ENCODE results near the gene EIF3M.
"Not testable (repeated sequence)": the region's sequence is repeated elsewhere in the genome, so short reads cannot be mapped to it uniquely, and the experiment has no call there.

EIF3M gene

DNA sequence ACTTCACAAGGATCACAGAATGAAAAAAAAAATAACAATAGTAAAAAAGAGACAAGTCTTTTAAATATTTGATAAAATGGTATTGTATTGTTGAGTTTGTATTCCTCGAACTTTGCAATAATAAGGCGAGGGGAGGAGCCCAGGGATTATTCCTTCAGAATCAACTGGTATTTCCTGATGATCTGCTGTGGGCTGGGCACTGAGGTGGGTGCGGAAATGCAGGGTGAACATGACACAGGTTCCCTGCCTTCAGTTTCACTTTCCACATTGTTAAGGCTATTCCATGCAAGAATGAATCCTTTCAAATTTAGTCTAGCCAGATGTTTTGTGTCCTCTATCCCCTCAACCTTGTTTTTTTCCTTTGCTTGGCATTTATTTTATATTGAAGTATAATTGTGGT, 2.1 kb upstream of the EIF3M start:
- CTCF ChIA-PET, result no interaction called here

DNA sequence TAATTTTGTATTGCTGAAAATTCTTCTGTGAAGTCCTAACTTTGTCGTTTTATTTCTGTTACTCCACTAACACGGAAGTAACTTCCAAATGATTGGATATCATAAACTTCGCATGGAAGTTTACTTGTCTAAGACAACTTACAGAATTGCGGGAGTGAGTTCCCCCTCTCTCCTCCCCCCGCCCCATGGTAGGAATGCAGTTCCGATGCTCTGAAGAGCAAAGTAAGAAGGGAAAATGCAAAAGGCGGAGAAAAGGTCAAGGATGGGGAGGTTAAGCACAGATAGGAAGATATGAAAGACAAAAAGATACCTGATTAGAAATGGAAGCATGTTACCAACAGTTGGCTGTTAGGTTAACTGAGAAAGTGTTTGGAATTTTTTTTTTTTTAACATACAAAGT, 1.3 kb downstream of the EIF3M start:
- ChIA-PET CTCF (no interaction called here), POLR2A (no interaction called here)
- TF ChIP-seq, protein P1, sequence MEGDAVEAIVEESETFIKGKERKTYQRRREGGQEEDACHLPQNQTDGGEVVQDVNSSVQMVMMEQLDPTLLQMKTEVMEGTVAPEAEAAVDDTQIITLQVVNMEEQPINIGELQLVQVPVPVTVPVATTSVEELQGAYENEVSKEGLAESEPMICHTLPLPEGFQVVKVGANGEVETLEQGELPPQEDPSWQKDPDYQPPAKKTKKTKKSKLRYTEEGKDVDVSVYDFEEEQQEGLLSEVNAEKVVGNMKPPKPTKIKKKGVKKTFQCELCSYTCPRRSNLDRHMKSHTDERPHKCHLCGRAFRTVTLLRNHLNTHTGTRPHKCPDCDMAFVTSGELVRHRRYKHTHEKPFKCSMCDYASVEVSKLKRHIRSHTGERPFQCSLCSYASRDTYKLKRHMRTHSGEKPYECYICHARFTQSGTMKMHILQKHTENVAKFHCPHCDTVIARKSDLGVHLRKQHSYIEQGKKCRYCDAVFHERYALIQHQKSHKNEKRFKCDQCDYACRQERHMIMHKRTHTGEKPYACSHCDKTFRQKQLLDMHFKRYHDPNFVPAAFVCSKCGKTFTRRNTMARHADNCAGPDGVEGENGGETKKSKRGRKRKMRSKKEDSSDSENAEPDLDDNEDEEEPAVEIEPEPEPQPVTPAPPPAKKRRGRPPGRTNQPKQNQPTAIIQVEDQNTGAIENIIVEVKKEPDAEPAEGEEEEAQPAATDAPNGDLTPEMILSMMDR (IDR thresholded peaks at IDR 0.05; ENCODE audit: insufficient read depth, low read length, missing control alignments), result no peak

More for the DNA sequence above, 2.1 kb upstream of the EIF3M start:
- POLR2A ChIA-PET, result no interaction called here
- H3K4me3 ChIP-seq (ENCODE audit: low read depth, low read length), result no peak overlapping the region
- no peak for DNase-seq (ENCODE audit: low read depth, low spot score)
- TF ChIP-seq, protein P1 (IDR thresholded peaks at IDR 0.05; ENCODE audit: insufficient read depth, low read length, missing control alignments), result no peak

DNA sequence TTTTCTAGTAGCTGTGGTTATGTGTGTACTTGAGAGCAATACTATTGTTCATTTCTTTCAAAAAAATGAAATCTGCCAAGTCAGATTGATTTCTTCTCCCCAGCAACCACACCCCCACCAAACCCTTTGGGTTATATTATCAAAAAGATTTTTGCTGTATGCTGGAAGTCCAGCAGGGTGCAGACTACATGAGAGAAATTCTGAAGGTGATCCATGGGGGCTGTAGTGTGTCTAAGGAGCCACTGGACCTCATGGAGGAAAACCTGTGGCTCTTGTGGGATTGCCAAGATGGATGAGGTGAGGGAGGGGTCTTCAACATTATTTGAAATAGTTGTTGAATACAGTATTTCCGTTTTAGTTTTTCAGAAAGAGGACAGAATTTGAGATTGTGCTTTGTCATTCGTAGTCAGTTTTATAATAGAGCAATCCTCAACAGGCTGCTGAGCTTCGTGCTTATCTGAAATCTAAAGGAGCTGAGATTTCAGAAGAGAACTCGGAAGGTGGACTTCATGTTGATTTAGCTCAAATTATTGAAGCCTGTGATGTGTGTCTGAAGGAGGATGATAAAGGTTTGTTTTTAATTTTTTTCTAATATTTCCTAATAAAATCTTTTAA, 3.1 kb downstream of the EIF3M start:
- no peak overlapping the region for H3K4me3 ChIP-seq (ENCODE audit: low read depth, low read length)
- no peak for DNase-seq (ENCODE audit: low read depth, low spot score)
- POLR2A ChIA-PET, result no interaction called here
- CTCF ChIA-PET, result interaction anchor here (0.6 to 2.1 kb wide), 2 partner anchors 9 to 11 kb away, joined by 4 to 7 read pairs; no protein-coding TSS in a partner anchor
- TF ChIP-seq, protein P1 (IDR thresholded peaks at IDR 0.05; ENCODE audit: insufficient read depth, low read length, missing control alignments), result no peak

More for the DNA sequence above, 1.3 kb downstream of the EIF3M start:
- no peak for DNase-seq (ENCODE audit: low read depth, low spot score)
- peak overlapping the region; percentile 85 for H3K4me3 ChIP-seq (ENCODE audit: low read depth, low read length)

DNA sequence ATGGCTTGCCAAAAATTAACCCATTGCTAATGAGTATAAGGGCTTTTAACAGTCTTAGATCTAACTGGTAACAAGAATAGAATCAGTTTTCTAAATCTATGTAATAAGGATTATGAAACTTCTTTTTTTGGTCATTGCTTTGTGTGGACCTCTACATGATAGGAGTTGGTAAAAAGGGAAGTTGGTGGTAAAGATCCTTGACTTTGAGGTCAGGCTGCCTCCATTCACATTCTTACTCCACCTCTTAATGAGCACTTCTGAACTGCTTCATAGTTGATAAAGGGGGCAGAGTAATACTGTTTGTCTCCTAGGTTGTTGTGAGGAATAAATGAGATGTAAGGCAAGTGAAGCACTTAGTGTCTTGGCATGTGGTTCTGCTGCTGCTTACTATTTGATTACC, 10.6 kb downstream of the EIF3M start:
- no peak for DNase-seq (ENCODE audit: low read depth, low spot score)
- TF ChIP-seq, protein P1 (IDR thresholded peaks at IDR 0.05; ENCODE audit: insufficient read depth, low read length, missing control alignments), result no peak
- no peak overlapping the region for H3K4me3 ChIP-seq (ENCODE audit: low read depth, low read length)
- ChIA-PET POLR2A (no interaction called here), CTCF (interaction anchor here (1.2 kb wide), 1 partner anchor 13 kb away, joined by 3 read pairs; no protein-coding TSS in a partner anchor)

DNA sequence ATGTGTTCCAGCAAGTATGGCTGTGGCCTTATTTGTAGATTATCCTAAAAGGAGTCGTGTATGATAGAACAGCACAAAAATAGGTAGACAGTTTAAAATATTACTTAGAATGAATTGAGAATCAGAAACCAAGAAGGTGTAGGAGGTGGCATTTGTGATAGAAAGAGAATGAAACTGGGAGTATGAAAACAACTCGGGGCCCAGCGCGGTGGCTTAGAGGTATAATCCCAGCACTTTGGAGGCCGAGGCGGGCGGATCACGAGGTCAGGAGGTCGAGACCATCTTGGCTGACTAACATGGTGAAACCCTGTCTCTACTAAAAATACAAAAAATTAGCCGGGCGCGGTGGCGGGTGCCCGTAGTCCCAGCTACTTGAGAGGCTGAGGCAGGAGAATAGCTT, 12.5 kb downstream of the EIF3M start:
- CTCF ChIA-PET, result interaction anchor here (1.1 kb wide), 1 partner anchor 10 kb away, joined by 4 read pairs; no protein-coding TSS in a partner anchor
- POLR2A ChIA-PET, result not testable (repeated sequence)

DNA sequence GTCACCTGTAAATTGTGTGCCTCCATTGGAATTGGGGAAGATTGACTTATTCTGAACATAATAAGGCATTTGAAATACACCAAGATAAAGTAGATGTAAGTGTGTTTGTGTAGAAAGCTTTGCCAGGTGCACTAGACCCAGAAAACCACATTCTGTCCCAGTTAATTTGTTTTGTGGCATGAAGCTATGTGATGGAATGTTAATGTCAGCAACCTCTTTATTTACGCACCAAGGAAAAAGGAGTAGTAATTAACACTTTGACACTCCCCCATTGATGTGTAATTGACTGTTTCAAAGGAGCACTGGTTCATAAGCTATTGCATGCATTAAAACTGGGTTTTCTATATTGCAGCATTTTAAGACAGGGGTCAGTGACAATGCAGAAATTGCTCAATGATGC, 14.3 kb downstream of the EIF3M start:
- H3K4me3 ChIP-seq (ENCODE audit: low read depth, low read length), result no peak overlapping the region
- DNase-seq (ENCODE audit: low read depth, low spot score), result no peak
- TF ChIP-seq, protein P1 (IDR thresholded peaks at IDR 0.05; ENCODE audit: insufficient read depth, low read length, missing control alignments), result no peak
- ChIA-PET POLR2A (no interaction called here), CTCF (interaction anchor here (2.0 kb wide), 1 partner anchor 11 kb away, joined by 7 read pairs; no protein-coding TSS in a partner anchor)

More for the DNA sequence above, 12.5 kb downstream of the EIF3M start:
- H3K4me3 ChIP-seq (ENCODE audit: low read depth, low read length); DNase-seq (ENCODE audit: low read depth, low spot score): not testable (repeated sequence)

Measured in AG04449 (cell line).